ENCODE measurements around the gene PSD. TPM values are rescaled to one million over a fixed set of nuclear protein-coding genes. Genes with fewer than 3 reads are reported as not detected.
A peak's percentile ranks its signal among the peaks of the same experiment; 100 is the strongest.

Gene PSD
- total and polyA plus RNA-seq, 10 of the 15 experiments (the other 5 are each of a cell fraction or from before 2014, with no cell fraction given): 0.11 to 2.0 (median 0.49) TPM; not detected in 2

- Histone ChIP-seq H3K9ac (ENCODE audit: control insufficient read depth, insufficient read depth, low read length) (peak within 1 kb of the TSS; percentile 99), H3K9me3 (replicated peaks; ENCODE audit: control insufficient read depth, insufficient read depth, low read length) (no peaks in the 10 kb centered on the region; the same call in 2 of the 3 replicates), H3K4me2 (ENCODE audit: control insufficient read depth, insufficient read depth) (peak within 1 kb of the TSS; percentile 96), H3K27me3 (replicated peaks in 1 of 2; ENCODE audit: control insufficient read depth in 2 of 2, insufficient read depth in 2 of 2, low read length in 1 of 2) (no peaks in the 10 kb centered on the region), H4K20me1 (ENCODE audit: control insufficient read depth, insufficient read depth) (no peaks in the 10 kb centered on the region), H3K4me3 (peak within 1 kb of the TSS; percentile 100), H2AFZ (ENCODE audit: control insufficient read depth, low read depth, low read length) (peak within 1 kb of the TSS; percentile 62), H3K79me2 (ENCODE audit: control insufficient read depth, insufficient read depth, low read length) (peaks cover 57% of the 10 kb centered on the region), H3K4me1 (ENCODE audit: control insufficient read depth, insufficient read depth, low read length) (peaks cover 25% of the 10 kb centered on the region), H3K27ac (ENCODE audit: control insufficient read depth, insufficient read depth) (peak within 1 kb of the TSS; percentile 93), H3K36me3 (ENCODE audit: control insufficient read depth in 2 of 2, insufficient read depth in 2 of 2, low read length in 1 of 2) (peaks cover 9 to 25% of the 10 kb centered on the region in 2 experiments)
- ChIA-PET SMC1A (ENCODE audit: uncharacterized antibody, unreplicated experiment) (interaction anchor here (0.6 to 3.8 kb wide), 4 partner anchors 26 to 123 kb away, joined by 3 to 23 read pairs (median 7); partner anchors contain the start of genes CUEDC2 and FBXL15), POLR2A (interaction anchor here (0.6 to 6.1 kb wide), 18 partner anchors 10 to 1141 kb away, joined by 3 to 44 read pairs (median 4); partner anchors contain the start of genes ARL3, C10orf95, CUEDC2 and FBXL15), CTCF (interaction anchor here (0.7 to 12.1 kb wide), 9 partner anchors 8 to 246 kb away, joined by 3 to 90 read pairs (median 6); partner anchors contain the start of genes CUEDC2 and FBXL15), RAD21 (ENCODE audit: unreplicated experiment) (interaction anchor here (0.7 to 5.8 kb wide), 9 partner anchors 11 to 188 kb away, joined by 3 to 33 read pairs (median 3); partner anchors contain the start of genes C10orf95, CUEDC2 and GBF1)
- BruUV-seq (replicated peaks): no TSS peak
- ATAC-seq (peak; percentile 40), DNase-seq (ENCODE audit: low read depth, low spot score) (peak; percentile 62), FAIRE-seq (peak; percentile 47)
- intact Hi-C loops (cut with micrococcal nuclease; ENCODE audit: unreplicated experiment) (loop anchor here (10.0 kb wide), 1 partner anchor 249 kb away; the partner anchor contains the start of gene TRIM8), in situ Hi-C loops (cut with MboI) (no loop called here)
- 2% methylated on average over 40 of the region's 42 CpGs for WGBS (ENCODE audit: insufficient coverage, insufficient replicate concordance, low lambda C conversion rate, missing lambda C conversion rate)
- no peak for TF ChIP-seq FOXK2 (IDR thresholded peaks at IDR 0.05)
- TF ChIP-seq, protein P1, sequence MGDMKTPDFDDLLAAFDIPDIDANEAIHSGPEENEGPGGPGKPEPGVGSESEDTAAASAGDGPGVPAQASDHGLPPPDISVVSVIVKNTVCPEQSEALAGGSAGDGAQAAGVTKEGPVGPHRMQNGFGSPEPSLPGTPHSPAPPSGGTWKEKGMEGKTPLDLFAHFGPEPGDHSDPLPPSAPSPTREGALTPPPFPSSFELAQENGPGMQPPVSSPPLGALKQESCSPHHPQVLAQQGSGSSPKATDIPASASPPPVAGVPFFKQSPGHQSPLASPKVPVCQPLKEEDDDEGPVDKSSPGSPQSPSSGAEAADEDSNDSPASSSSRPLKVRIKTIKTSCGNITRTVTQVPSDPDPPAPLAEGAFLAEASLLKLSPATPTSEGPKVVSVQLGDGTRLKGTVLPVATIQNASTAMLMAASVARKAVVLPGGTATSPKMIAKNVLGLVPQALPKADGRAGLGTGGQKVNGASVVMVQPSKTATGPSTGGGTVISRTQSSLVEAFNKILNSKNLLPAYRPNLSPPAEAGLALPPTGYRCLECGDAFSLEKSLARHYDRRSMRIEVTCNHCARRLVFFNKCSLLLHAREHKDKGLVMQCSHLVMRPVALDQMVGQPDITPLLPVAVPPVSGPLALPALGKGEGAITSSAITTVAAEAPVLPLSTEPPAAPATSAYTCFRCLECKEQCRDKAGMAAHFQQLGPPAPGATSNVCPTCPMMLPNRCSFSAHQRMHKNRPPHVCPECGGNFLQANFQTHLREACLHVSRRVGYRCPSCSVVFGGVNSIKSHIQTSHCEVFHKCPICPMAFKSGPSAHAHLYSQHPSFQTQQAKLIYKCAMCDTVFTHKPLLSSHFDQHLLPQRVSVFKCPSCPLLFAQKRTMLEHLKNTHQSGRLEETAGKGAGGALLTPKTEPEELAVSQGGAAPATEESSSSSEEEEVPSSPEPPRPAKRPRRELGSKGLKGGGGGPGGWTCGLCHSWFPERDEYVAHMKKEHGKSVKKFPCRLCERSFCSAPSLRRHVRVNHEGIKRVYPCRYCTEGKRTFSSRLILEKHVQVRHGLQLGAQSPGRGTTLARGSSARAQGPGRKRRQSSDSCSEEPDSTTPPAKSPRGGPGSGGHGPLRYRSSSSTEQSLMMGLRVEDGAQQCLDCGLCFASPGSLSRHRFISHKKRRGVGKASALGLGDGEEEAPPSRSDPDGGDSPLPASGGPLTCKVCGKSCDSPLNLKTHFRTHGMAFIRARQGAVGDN (IDR thresholded peaks at IDR 0.05): peak; percentile 62
- TF ChIP-seq CREM (IDR thresholded peaks at IDR 0.05; ENCODE audit: low read depth): peak; percentile 81
- peak; percentile 48; the same call in 1 of the 2 replicates for TF ChIP-seq ZNF207 (IDR thresholded peaks at IDR 0.05; ENCODE audit: borderline replicate concordance)
- TF ChIP-seq HDGF (IDR thresholded peaks at IDR 0.05): peak; percentile 12; the same call in 1 of the 2 replicates
- TF ChIP-seq BHLHE40 (IDR thresholded peaks at IDR 0.05; ENCODE audit: borderline replicate concordance in 1 of 2, low read depth in 2 of 2, low read length in 1 of 2): 0 out of 4 replicates have a peak, but pooled peaks of 1 of the 2 experiments have one; percentile 3
- peak; percentile 85 for TF ChIP-seq EED (IDR thresholded peaks at IDR 0.05; ENCODE audit: low read depth)
- TF ChIP-seq SP1 (IDR thresholded peaks at IDR 0.05; ENCODE audit: low read depth, low read length): peak; percentile 95
- peak; percentile 95 for TF ChIP-seq RELB (IDR thresholded peaks at IDR 0.05; ENCODE audit: low read depth)
- TF ChIP-seq IKZF2 (IDR thresholded peaks at IDR 0.05): peak; percentile 89 to 91
- TF ChIP-seq NR2F1 (conservative IDR thresholded peaks at IDR 0.05): peak; percentile 58; the same call in 1 of the 2 replicates
- TF ChIP-seq RELA (IDR thresholded peaks at IDR 0.05; ENCODE audit: borderline replicate concordance, partially characterized antibody): peak; percentile 95
- TF ChIP-seq, protein P2, sequence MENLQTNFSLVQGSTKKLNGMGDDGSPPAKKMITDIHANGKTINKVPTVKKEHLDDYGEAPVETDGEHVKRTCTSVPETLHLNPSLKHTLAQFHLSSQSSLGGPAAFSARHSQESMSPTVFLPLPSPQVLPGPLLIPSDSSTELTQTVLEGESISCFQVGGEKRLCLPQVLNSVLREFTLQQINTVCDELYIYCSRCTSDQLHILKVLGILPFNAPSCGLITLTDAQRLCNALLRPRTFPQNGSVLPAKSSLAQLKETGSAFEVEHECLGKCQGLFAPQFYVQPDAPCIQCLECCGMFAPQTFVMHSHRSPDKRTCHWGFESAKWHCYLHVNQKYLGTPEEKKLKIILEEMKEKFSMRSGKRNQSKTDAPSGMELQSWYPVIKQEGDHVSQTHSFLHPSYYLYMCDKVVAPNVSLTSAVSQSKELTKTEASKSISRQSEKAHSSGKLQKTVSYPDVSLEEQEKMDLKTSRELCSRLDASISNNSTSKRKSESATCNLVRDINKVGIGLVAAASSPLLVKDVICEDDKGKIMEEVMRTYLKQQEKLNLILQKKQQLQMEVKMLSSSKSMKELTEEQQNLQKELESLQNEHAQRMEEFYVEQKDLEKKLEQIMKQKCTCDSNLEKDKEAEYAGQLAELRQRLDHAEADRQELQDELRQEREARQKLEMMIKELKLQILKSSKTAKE (IDR thresholded peaks at IDR 0.05; ENCODE audit: low read depth, poor library complexity, severe bottlenecking): no peak
- TF ChIP-seq NR2C1 (IDR thresholded peaks at IDR 0.05): peak; percentile 6; the same call in 1 of the 2 replicates
Measured at GRCh38 chr10:102395400-102396316, 22.9 kb downstream of the PSD start, which contains the start of gene NFKB2. Gene NFKB2, plus strand, starts transcription at chr10:102395705. Its CDS starts 255 bp downstream, at chr10:102395960.

All from GM12878 (cell line).